H1 (cell line): ENCODE results near the gene KCNC3. TPM values are rescaled to one million over a fixed set of nuclear protein-coding genes. Genes with fewer than 3 reads are reported as not detected.

Experiments
- CHD7 ChIP-seq: fragments of 300-600 bp; sonication (generic); IDR thresholded peaks from 2 replicates; pipeline ENCODE4 v1.7.1; 2012; ENCODE audit warnings: low read length, moderate library complexity, mild to moderate bottlenecking, inconsistent platforms; ENCODE audit not compliant: insufficient replicate concordance
- POLR2AphosphoS5 ChIP-seq: IDR thresholded peaks from 2 replicates; pipeline ENCODE4 v1.6.1; 2011; ENCODE audit warnings: low read depth, low read length
- SP4 ChIP-seq: IDR thresholded peaks from 2 replicates; pipeline ENCODE4 v1.6.1; 2012; ENCODE audit warnings: low read length, inconsistent platforms
- polyA plus RNA-seq, 7 experiments: library from polyadenylated mRNA; depleted of rRNA in 3 of 7; stranded (reverse) in 5 of 7; unstranded in 2 of 7; fragments of >200 nt in 5 of 7; fragments of 200-250 nt in 2 of 7; gene quantifications; 1 replicate in 5 of 7; 2 replicates in 1 of 7; 4 replicates in 1 of 7; pipeline versions ENCODE4 v1.2.1 to v1.2.3, GENCODE V29; 2011 to 2013; ENCODE audit warnings: missing spikeins in 2 of 7, mixed read lengths in 2 of 7
- total RNA-seq: library from RNA; stranded (reverse); fragmentation: NEBNext Ultra II Directional; extraction: Animal tissue kit (Norgen Biotek cat#: 25700); gene quantifications from 2 replicates; pipeline ENCODE4 v1.2.1, GENCODE V29; 2021

KCNC3 gene
- total and polyA plus RNA-seq, 2 of the 8 experiments (the other 6 are each of a cell fraction or from before 2014, with no cell fraction given) = 3.9 to 7.2 TPM

DNA sequence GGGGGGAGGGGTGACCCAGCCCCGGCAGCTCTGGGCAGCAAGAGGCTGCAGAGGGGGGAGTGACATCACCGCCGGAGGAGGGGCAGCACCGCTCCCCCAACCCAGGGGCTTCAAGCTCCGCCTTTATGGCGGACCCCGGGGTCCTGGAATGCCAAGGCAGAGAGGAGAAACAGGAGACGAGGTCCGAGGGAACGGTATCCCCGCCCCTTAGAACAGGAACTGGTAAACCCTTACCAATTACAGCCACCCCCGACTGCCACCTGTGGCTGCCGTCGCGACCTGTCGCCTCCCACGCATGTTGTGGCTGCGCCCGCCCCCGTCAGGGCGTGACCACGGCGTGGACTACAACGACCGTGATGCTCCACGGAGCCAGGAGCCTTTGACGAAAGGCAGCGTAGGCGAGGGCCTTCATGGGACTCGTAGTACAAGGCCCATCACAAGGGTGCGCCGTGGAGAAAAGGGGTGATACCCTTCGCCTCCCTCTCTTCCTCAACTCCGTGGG is 4.1 kb upstream of the KCNC3 start (continued):
- no peak; the same call in 1 of the 2 replicates for TF ChIP-seq POLR2AphosphoS5
- no peak; the same call in 1 of the 2 replicates for TF ChIP-seq SP4
- no peak for TF ChIP-seq CHD7
